K562 treated with DMSO at 1 percent for 48 hours (cell line): ENCODE data around the gene MYB. TPM values are rescaled to one million over a fixed set of nuclear protein-coding genes. Genes with fewer than 3 reads are reported as not detected.

Experiments used
- total RNA-seq: library from RNA; unstranded; fragments of 300-600 nt; gene quantifications from 2 replicates; pipeline ENCODE4 v1.2.3, GENCODE V29; 2022; ENCODE audit warnings: low replicate concordance; ENCODE audit errors: extremely low read depth

MYB gene
- total RNA-seq, result not detected in 2 replicates

GRCh38 chr6:135180542-135181332 is at the start of gene MYB:
MYB (plus strand) TSS chr6:135181308; CDS start chr6:135181514, 206 bp downstream.

Other genes starting within 250 kb of the MYB start
- gene ALDH8A1, start 231.2 kb upstream of the MYB start, total RNA-seq, result not detected in 2 replicates
- not detected in 2 replicates for gene HBS1L, start 126.5 kb upstream of the MYB start, total RNA-seq